DLD1 (cell line): ENCODE measurements around the gene NR4A1.

ENCODE experiments used
- in situ Hi-C: cut with HindIII; loops from 2 replicates; pipeline ENCODE4 v1.10.0; 2017; ENCODE audit warnings: low sequenced_read_pairs

The NR4A1 gene

GRCh38 chr12:52018433-52019112 is 32.7 kb upstream of the NR4A1 start:
- in situ Hi-C loops: no loop called here

DNA sequence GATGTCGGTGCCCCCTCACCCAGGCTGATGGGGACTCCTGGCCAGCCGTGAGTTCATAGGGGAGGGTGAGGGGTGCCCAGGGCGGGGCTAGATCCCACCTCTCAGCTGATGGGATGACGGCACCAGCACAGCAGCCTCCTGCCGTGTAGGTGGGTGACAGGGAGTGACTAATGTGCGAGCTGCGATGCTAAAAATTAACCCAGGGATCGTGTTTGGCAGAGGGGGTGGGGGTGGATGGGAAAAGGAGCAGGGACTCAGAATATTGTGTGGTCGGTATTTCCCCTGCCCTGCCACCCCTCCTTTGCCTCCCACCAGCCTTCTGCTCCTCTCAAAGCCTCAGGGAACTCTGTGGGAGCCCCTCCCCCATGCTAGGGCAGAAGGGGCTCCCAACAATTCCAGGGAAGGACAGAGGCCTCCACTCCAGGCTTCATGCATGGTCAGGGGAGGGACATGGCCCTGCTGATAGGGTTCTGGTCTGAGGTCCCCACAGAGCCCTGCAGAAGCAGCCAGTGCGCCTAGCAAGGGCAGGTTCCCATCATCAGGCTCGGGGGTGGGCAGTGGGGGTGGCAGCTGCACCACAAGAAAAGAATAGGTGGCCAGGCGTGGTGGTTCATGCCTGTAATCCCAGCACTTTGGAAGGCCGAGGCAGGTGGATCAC is 32.0 kb upstream of the NR4A1 start:
- in situ Hi-C loops: no loop called here

DNA sequence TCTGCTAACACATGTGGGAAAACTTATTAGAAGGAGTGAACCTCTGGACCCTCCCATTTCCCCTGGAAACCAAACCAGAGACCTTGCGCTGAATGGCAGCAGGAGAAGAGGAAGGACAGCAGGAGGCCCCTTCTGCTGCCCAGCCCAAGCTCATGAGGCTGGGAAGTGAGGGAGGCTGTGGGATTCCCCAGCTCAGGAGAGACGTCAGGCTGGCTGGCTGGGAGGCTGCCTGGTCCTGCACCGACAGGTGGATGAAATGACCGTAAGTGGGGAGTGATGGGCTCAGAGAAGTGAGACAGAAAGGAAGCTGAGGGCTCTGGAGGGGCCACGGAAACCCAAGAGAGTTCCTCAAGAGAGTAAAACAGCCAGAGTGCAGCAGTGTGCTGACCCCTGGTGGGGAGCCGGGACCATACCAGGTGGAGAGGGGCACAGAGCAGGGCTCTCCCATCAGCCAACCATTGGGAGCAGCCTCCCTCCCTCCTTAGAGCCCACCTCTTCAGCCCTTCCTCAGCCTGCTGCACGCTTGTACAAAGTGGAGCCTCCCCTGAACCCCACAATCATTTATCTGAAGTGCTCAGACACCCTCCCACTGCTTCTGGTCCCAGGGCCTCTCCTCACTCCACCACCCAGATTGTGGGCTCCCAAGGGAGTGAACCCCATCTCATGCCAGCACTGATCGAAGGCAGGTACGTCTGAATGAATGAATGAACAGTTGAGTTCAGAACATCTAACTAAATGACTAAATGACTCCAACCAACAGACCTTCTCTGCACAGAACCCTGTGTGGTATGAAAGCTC is 30.5 kb upstream of the NR4A1 start:
- in situ Hi-C loops: no loop called here

- in situ Hi-C loops: no loop called here
These were observed 28.4 kb upstream of the NR4A1 start for GRCh38 chr12:52022841-52023181.

GRCh38 chr12:52023182-52023975 is 27.9 kb upstream of the NR4A1 start:
- in situ Hi-C loops: no loop called here

GRCh38 chr12:52023976-52024688 is 27.1 kb upstream of the NR4A1 start:
- in situ Hi-C loops: no loop called here

GRCh38 chr12:52024845-52025230 is 26.4 kb upstream of the NR4A1 start:
- in situ Hi-C loops: no loop called here

DNA sequence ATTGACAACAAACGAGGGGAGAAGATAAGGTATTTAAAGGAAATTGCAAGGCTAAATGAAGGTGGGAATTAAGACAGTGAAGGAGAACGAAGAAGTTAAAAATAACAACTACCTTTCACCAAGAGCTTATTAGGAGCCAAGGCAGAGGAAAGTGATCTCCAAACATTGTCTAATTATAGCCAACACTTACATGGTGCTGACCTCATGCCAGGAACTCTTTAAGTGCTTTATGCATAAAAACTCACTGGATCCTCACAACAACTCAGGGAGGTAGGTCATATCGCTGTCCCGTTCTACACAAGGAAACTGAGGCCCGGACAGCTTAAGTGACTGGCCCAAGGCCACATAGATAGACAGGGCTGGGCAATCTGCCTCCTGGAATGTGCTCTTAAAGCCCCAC is 25.0 kb upstream of the NR4A1 start:
- in situ Hi-C loops: no loop called here

GRCh38 chr12:52027085-52027843 is 24.0 kb upstream of the NR4A1 start:
- in situ Hi-C loops: no loop called here

GRCh38 chr12:52029685-52030084 is 21.6 kb upstream of the NR4A1 start:
- in situ Hi-C loops: loop anchor here (10.0 kb wide), 1 partner anchor 65 kb away; no protein-coding TSS in a partner anchor

DNA sequence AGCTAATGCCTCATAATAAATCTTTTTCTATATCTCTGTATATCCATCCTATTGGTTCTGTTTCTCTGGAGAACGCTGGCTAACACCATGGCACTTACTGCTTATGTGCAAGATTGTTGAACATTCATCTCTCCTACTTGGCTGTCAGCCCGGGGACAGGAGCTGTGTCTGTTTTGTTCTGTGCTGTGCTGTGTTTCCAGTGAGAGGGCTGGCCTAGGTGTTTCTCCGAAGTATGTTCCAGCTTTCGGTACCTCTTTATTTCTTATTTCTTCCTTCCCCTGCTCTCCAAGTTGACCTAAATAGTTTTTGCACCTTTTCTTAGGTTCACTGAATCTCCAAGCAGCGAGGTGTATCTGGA is 18.8 kb upstream of the NR4A1 start:
- in situ Hi-C loops: loop anchor here (10.0 kb wide), 1 partner anchor 62 kb away; no protein-coding TSS in a partner anchor

- in situ Hi-C loops: loop anchor here (10.0 kb wide), 1 partner anchor 62 kb away; no protein-coding TSS in a partner anchor
These were observed 18.3 kb upstream of the NR4A1 start for GRCh38 chr12:52032804-52033445.

GRCh38 chr12:52033446-52034140 is 17.6 kb upstream of the NR4A1 start:
- in situ Hi-C loops: loop anchor here (10.0 kb wide), 1 partner anchor 61 kb away; no protein-coding TSS in a partner anchor

DNA sequence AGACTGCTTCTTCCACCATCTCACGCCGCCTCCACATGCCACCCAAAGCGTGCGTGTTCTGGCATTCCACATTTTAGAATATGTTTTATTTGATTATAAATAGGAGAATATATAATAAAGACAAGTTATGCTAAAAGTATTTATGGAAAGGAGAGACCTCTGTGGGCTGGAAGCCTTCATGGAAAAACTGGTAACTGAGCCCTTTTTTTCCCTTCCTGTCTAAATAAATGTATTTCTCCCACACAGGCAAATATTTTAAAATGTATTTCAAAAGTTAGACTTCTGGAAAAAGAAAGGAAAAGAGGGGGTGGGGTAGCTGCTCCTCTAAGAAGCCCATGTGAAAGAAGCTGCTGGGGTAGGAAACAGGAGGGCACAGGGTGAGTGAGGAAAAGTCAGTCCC is 16.1 kb upstream of the NR4A1 start:
- in situ Hi-C loops: loop anchor here (10.0 kb wide), 1 partner anchor 60 kb away; no protein-coding TSS in a partner anchor

DNA sequence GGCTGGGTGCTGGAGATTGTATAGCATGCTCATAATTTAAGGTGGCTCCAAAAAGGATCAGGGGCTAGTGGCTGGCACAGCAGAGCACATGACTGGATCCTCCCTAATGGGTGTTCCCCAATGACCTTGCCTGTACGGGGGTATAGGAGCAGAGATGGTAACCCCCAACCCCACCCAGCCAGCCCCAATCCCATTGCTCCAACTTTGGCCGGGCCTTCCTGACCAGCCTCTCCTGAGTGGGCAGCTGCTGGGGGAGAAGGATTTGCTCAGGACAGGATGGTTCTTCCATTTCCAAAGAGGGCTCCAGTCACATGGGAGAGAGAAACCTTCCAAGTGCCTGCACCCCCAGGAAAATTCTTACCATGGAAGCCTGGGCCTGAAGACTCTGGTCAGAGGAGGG is 15.3 kb upstream of the NR4A1 start:
- in situ Hi-C loops: loop anchor here (10.0 kb wide), 1 partner anchor 59 kb away; no protein-coding TSS in a partner anchor

- in situ Hi-C loops: loop anchor here (10.0 kb wide), 1 partner anchor 58 kb away; no protein-coding TSS in a partner anchor
These were observed 14.6 kb upstream of the NR4A1 start for GRCh38 chr12:52036587-52037171.

DNA sequence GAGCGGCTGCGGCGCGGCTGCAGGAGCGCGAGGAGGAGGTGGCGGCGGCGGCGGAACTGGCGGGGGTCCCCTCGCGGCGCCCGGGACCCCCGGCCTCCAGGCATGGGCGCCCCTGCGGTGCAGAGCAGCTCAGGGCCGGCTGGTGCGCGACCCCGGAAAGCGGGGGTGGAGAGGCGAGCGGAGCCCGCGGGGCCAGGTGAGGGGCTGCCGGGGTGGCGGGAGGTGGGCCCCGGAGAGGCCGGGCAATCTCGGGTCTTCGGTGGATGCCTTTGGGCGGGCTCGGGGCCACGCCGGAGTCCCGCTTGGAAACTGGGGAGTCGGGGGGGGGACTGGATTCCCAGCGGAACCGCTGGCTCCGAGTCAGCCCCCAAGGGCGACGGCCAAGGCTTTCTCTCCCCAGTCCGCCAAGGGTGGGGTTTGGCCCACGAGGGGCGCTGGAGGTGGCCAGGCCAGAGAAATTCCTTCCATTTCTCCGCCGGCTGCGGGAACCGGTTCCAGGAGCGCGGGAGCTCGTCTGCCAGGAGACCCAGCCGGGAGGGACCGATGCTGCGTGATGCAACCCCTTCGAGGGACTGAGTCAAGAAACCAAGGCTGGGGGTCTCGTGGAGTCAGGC is 13.9 kb upstream of the NR4A1 start:
- in situ Hi-C loops: loop anchor here (10.0 kb wide), 1 partner anchor 57 kb away; no protein-coding TSS in a partner anchor
